HG02763 (cell line): Measurements from ENCODE around the gene SSU72.
"Not testable (repeated sequence)": the region's sequence is repeated elsewhere in the genome, so short reads cannot be mapped to it uniquely, and the experiment has no call there.

Source experiments
- ATAC-seq: cut with Tn5 transposase; IDR thresholded peaks from one replicate; pipeline ENCODE4 v1.9.1; 2021; ENCODE audit warnings: mild to moderate bottlenecking, moderate library complexity; ENCODE audit not compliant: unreplicated experiment

The SSU72 gene

DNA sequence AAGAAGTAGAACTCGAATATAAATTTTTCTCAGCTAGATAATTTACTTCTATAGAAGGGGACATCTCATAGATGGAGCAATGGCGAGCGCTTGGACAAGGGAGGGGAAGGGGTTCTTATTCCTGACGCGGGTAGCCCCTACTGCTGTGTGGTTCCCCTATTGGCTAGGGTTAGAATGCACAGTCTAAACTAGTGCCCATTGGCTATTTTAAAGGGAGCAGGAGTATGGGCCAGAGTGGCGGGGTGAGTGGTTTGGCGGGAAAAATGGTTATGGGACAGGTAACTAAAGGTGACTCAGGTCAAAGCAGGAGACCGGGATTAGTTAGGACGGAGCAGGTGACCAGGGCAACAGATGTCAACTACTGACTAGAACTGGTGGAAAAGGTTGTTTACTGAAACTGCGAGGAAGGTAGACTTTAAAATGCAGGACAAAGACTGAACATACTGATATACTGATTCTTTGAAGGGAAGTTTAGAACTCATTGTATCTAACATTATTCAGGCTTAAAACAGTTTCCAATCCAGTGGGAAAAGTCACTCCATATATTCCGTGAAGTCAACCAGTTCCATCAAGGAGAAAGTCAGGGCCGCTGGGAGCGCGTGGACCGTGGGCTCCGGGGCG is 63.6 kb downstream of the SSU72 start:
- ATAC-seq: no peak

GRCh38 chr1:1509465-1509850 is 65.2 kb downstream of the SSU72 start:
- ATAC-seq: not testable (repeated sequence)

DNA sequence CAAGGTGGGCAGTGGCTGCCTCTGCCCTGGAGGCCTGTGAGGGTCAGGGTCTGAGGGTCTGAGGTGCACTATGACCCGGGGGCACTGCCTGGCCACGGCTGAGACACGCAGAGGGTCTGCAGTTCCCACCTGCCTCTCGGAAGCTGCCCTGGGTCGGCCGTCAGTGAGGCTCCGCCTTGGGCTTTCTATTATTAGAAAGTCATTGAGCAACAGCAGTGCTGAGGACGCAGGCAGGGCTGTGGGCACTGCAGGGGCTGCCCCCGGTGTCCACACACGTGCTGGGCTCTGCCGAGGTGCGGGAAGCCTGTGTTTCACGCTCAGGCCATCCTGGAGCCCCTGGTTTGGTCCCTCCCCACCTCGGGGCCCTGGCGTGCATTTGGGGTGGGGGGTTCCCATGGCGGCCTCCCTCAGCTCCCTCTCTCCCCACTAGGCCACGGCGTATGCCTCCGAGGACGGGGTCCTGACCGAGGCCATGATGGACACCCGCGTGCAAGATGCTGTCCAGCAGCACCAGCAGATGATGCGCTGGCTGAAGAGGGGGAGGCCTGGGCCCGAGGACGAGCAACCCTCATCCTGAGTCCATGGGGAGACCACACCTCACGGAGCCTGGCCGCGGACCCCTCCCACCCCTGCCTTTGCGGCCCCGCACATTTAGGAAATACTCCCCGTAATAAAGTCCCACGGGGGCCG is 65.7 kb downstream of the SSU72 start:
- ATAC-seq: not testable (repeated sequence)

DNA sequence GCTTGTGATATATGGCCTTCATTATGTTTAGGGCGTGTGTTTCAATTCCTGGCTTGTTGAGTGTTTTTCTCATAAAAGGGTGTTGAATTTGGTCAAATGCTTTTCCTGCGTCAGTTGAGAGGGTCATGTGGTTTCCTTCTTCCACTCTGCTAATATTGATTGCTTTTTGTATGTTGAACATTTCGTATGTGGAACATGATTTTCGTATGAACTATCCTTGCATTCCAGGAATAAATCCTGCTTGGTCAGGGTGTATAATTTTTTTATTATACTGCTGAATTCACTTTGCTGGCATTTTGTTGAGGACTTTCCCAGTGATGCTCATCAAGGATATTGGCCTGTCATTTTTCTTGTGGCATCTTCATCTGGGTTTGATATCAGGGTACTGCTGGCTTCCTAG is 67.4 kb downstream of the SSU72 start:
- no peak for ATAC-seq

GRCh38 chr1:1505801-1506200 is 68.9 kb downstream of the SSU72 start:
- ATAC-seq: not testable (repeated sequence)

- not testable (repeated sequence) for ATAC-seq
Observed at GRCh38 chr1:1505366-1505798, 69.3 kb downstream of the SSU72 start.

DNA sequence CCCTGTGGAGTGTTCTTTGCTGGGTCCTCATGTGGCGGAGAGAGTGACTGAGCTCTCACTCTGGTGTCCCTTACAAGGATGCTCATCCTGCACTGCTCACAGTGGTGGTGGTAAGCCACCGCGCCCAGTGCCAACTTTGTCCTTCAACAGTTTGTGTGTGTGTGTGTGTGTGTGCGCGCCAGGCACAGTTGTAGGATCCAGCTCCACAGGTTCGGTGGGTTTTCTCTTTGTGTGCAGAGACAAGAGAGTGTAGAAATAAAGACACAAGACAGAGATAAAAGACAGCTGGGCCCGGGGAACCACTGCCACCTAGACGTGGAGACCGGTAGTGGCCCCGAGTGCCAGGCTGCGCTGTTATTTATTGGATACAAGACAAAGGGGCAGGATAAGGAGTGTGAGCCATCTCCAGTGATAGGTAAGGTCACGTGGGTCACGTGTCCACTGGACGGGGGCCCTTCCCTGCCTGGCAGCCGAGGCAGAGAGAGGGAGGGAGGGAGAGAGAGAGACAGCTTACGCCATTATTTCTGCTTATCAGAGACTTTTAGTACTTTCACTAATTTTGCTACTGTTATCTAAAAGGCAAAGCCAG is 69.8 kb downstream of the SSU72 start:
- not testable (repeated sequence) for ATAC-seq

DNA sequence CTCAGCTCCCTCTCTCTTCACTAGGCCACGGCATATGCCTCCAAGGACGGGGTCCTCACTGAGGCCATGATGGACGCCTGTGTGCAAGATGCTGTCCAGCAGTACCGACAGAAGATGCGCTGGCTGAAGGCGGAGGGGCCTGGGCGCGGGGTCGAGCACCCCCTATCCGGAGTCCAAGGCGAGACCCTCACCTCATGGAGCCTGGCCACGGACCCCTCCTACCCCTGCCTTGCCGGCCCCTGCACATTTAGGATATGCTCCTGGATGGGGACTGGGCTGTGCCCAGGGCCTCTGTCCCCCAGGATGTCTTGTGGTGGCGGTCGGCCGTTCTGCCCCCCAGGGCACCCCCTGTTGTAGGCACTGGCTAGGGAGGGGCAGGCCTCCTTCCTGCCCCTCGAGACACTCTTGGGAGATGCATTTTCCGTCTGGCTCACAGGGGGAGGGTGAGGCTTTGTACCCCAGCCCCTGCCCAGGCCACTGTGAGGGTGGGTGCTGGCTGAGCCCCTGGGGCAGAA is 79.1 kb downstream of the SSU72 start:
- ATAC-seq: not testable (repeated sequence)

DNA sequence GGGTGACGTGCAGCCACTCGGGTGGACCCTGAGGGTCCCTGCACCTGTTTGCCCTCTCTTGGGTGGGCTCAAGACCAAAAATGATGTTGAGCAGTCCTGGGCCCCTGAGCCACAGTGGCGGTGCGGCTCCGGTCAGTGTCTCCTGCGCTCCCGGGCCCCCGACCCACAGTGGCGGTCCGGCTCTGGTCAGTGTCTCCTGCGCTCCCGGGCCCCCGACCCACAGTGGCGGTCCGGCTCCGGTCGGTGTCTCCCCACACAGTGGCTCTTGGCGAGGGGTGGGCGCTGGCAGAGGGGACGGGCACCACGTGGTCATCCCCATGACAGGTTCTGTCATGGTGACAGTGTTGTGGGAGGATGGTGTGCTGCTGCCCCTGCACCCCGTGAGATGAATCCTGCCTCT is 80.4 kb downstream of the SSU72 start:
- ATAC-seq: not testable (repeated sequence)
